HG02759 (cell line): ENCODE data around the gene PSMB4.
"Not testable (repeated sequence)": the region's sequence is repeated elsewhere in the genome, so short reads cannot be mapped to it uniquely, and the experiment has no call there.

Experiments
- ATAC-seq: cut with Tn5 transposase; IDR thresholded peaks from one replicate; pipeline ENCODE4 v1.9.1; 2021; ENCODE audit warnings: mild to moderate bottlenecking, moderate library complexity; ENCODE audit not compliant: unreplicated experiment

Gene PSMB4

DNA sequence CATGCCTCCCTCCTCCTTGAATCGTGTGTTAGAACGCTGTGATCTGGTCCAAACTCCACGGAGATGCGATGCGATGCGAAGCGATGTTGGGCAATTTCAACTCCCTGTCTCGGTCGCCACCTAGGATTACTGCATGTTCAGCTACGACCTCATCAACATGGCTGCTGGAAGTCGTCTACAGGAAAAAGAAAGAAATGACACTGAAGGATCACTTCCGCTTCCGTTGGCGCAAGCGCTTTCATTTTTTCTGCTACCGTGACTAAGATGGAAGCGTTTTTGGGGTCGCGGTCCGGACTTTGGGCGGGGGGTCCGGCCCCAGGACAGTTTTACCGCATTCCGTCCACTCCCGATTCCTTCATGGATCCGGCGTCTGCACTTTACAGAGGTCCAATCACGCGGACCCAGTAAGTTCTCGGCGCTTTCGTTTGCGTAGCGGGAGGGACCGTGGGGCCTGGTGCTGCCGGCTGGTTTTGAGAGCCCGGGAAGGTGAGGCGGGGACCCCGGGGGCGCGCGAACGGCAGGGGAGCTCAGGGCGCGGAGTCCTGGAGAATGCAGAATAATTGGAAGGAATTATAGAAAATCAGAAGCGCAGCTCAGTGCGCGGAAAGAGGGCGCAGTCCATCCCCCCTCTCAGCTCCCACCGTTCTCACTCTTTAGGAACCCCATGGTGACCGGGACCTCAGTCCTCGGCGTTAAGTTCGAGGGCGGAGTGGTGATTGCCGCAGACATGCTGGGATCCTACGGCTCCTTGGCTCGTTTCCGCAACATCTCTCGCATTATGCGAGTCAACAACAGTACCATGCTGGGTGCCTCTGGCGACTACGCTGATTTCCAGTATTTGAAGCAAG is at the start of gene PSMB4:
Gene PSMB4, plus strand, starts transcription at position 250 of the 848 bp plus-strand sequence. Its CDS starts 15 bp downstream, at position 265.
- ATAC-seq, result peak; percentile 82

DNA sequence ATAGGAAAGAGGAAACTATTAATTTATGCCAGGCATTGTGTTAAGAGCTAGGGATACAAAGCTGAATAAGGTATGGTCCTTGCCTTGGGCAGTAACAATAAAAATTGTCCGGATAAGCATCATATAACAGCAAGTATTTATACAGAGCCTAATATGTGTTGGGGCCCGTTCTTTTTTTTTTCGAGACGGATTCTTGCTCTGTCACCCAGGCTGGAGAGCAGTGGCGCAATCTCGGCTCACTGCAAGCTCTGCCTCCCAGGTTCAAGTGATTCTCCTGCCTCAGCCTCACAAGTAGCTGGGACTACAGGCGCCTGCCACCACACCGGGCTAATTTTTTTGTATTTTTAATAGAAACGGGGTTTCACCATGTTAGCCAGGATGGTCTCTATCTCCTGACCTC is 49.0 kb upstream of the PSMB4 start:
- ATAC-seq, result not testable (repeated sequence)

DNA sequence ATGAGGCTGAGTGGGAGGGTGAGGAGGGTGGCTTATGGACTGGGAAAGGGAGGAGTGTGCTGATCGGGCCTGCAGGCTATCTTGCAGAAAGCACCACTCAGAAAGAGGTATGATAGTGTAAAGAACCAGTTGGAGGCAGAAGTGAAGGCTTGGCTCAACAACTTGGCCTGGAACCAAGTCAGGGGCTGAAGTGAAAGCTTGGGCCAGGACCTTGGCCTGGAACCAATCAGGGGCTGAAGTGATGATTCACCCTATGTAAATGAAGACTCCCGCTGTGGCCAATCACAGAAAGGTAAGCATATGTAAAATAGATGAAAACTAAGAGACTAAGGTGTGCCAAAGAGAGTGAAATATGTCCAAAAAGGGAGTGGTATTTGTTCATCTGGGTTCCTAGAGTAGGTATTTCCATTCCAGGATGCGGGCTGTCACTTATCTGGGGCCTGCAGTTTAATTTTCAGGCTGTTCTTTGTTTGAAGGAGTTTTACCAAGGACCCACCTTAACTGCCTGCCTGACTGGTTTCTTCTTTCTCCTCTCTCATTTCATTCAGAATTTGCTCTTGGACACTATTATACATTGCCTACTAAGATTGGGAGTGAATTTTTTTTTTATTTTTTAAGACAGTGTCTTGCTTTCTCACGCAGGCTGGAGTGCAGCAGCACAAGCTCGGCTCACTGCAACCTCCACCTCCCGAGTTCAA is 47.2 kb upstream of the PSMB4 start:
- no peak for ATAC-seq

DNA sequence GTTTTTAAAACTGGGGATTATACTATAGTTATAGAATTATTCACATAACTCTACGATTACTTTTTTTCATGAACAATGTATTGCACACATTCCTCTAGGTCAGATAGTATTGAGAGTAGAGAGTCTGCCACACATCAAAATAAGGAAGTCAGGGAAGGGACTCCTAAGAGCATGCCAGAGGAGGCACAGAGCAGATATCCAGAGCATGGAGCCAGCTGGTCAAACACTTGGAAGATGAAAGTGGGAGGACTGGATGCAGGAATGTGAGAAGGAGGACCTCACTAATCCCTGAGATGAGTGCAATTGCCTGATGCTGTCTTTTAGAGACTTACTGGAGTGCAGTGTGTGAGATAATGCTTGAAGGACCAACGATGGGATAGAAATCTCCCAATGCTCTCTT is 42.7 kb upstream of the PSMB4 start:
- no peak for ATAC-seq

DNA sequence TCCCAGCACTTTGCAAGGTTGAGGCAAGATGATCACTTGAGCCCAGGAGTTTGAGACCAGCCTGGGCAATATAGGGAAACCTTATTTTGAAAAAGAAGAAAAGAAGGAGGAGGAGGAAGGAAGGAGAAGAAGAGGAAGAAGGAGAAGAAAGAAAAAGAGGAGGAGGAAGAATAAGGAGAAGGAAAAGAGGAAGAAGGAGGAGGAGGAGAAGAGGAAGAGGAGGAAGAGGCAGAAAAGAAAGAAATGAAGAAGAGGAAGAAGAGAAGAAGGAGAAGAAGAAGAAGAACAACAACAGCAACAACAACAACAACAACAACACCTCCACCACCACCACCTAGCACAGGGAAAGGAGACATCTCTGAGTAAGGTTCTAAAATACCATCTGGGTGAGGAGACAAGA is 37.5 kb upstream of the PSMB4 start:
- ATAC-seq, result no peak

DNA sequence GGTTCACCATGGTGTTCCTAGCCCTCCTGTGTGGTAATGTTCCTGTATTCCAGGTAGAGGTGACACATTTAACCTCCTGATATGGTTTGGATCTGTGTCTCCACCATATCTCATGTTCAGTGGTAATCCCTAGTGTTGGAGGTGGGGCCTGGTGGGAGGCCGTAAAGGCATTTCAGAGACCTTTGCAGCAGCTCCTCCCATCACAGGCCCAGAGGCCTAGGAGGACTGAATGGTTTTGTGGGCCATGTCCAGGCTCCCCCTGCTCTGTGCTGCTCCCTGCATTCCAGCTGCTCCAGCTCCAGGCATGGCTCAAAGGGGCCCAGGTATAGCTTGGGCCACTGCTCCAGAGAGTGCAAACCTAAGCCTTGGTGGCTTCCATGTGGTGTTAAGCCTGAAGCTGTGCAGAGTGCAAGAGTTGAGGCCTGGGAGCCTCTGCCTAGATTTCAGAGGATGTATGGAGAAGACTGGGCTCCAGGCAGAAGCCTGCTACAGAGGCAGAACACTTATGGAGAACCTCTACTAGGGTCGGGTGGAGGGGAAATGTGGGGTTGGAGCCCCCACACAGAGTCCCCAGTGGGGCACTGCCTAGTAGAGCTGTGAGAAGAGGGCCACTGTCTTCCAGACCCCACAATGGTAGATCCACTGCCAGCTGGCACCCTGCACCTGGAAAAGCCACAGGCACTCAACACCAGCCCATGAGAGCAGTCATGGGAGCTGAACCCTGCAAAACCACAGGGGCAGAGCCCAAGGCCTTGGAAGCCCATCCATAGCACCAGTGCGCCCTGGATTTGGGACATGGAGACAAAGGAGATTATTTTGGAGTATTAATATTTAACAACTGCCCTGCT is 36.8 kb upstream of the PSMB4 start:
- no peak for ATAC-seq

DNA sequence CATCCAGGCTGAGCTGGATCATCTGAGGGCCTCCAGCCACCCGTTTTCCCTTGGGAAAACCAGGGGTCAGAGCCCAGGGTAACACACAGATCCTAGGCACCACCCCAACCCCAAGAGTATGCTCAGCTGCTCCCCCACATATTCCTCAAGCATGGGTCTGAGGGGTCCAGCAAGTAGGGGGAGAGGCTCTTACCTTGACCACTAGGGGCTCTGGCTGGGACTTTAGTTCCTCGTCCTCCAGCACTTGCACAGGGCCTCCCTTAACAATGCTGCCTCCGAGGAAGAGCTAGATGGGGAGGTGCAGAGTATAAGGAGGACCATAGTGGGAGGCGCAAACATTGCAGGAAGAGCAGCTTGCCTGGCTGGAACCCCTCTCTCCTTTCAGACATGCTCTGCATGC is 34.4 kb upstream of the PSMB4 start:
- no peak for ATAC-seq

DNA sequence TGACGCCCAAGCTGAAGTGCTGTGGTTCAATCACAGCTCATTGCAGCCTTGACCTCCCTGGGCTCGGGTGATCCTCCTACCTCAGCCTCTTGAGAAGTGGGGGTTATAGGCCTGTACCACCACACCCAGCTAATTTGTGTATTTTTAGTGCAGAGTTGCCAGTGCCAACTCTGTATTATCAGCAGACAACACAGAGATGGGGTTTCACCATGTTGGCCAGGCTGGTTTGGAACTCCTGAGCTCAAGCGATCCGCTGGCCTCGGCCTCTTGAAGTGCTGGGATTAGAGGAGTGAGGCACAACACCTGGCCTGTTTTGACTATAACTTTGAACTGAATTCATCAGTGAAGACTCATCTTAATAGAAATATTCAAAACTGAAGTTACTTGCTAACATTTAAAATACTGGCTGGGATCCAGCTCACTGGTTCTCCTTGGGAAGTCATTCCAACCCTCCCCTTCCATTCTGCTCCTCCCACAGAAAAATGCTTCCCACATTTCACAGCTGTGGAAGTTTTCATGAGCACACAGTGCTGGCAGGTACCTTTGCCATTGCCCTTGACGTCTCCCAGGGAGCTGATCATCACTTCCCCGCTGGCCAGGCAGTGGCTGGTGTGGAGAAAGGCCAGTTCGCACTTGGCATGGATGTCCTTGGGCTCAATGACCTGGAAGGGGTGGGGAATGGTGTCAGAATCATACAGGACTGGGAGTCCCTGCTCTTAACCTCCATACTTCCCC is 31.5 kb upstream of the PSMB4 start:
- ATAC-seq, result no peak

DNA sequence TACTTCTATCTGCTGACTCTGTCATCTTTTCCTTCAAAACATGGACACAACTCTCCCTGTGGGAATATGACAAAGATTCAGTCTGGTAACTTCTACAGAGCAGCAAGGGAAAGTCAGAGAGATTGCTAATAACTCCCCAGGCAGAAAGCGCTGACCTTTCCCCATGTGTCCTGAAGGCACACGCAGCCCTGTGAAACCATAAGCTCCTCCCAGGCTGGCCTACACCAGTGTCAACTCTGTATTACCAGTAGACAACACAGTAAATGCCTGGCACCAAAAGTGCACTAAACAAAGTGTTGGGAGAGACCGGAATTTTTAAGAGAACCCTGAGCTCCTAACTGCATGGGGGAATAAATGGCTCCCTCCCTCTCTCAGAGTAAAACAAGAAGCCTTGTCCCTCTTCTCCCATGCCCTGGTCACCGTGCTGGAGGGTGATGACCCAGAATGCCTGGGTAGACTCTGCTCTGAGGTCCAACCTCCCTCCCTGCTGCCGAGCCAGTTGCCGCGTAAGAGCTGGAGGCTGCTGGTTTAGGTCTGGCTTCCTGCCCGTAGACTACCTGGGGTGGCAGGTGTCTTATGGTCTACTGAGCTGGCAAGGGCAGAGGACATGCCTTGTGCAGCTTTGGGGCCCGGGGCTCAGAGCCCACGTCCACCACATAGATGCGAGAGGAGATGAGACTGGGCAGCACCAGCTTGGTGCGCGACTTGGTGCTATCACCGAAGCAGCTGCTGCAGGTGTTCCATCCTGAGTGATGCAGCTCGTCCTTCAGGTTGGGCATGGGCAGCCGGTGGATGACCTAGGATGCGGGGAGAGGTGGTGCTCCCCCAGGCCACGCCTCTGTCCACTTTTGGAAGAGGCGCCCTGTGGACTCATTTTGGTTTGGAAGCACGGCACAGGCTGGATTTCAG is 30.7 kb upstream of the PSMB4 start:
- ATAC-seq, result no peak

DNA sequence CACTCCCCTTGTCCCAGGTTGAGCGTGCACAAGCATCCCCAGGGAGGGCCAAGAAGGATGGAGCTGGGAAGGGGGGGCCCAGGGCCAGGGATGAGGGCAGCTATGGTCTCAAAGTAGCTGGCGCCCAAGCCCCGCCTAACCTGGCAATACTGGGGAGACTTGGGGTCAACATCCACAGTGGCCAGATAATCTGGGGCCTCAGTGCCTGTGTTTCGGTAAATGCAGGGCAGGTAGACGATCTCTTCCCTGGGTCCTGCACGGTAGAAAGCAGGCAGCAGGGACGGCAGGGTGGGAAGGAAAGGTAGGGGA is 30.1 kb upstream of the PSMB4 start:
- no peak for ATAC-seq

DNA sequence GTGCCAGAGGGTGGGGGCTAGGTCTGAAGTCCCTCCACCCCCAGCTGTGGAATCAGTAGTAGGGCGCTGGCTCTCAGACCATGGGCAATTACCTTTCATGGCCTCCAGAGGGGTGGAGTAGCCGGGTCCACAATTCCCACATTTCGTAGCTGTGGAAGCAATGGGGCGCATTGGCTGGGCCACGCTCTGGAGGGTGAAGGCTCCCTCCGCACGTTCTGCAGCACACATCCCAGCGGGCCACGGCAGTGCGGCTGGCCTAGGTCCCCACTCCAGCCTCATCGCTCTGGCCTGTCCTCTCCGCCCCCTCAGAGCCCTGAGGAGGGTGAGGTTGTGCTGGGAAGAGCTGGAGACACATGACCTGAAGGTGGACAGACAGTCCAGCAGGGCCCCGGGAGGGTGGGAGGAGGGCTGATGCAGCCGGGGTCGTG is 29.7 kb upstream of the PSMB4 start:
- ATAC-seq, result no peak

DNA sequence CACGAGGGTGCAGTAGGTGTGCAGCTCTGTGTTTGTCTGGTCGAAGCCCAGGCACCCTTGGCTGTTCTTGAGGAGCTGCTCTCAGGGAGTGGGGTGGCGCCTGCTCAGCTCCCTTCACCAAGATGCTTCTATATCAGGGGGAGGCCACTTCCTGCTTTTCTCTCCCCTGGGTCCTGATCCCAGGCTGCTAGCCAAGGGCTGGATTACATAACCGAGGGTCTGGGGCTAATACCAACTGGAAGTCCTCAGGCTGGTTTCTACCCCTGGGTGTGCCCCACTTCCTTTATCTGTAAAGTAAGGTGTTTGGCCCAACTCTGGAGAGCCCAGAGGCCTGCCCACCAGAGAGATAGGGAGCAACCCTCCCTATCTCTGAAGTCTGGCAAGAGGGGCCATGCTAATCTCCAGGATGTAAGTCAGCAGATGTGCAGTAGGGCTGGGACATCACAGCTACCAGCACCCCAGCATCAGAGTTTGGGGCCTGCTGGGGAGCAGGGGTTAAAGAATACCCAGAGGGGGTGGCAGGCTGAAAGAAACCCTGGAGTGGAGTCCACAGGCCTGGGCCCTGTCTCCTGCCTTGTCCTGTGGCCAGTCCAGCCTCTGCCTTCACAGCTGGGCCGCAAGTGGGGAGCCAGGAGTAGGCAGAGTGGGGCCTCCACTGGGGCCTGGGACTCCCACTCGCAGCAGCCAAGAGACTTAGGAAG is 29.0 kb upstream of the PSMB4 start:
- ATAC-seq, result no peak

DNA sequence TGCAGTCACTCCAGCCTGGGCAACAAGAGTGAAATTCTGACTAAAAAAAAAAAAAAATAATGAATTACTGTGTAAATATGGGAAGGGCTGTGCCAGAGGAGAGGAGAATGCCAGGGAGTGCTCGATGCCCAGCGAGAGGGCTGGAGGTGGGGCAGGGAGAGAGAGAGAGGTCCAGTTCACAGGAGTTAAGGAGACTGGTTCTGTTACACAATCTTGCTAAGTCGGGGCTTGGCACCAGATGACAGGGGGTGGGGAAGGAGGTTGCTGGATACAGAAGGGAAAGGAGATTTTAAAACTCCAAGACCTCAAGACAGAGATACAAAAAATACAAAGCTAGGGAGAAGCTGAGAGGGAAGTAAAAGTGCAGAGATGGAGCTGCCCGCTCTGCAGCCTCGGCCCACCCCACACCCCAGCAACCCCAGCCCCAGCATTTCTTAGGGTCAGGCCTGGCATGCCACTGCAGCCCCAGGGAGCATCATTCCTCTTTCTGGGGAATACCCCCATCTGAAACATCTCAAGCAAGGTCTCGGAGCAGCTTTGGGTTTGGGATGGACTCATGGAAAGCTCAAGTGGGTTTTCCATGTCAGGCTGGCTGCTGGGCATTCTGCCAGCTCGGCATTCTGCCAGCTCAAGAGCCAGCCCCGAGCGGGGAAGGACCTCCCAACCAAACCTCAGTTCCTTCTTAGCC is 27.9 kb upstream of the PSMB4 start:
- no peak for ATAC-seq

DNA sequence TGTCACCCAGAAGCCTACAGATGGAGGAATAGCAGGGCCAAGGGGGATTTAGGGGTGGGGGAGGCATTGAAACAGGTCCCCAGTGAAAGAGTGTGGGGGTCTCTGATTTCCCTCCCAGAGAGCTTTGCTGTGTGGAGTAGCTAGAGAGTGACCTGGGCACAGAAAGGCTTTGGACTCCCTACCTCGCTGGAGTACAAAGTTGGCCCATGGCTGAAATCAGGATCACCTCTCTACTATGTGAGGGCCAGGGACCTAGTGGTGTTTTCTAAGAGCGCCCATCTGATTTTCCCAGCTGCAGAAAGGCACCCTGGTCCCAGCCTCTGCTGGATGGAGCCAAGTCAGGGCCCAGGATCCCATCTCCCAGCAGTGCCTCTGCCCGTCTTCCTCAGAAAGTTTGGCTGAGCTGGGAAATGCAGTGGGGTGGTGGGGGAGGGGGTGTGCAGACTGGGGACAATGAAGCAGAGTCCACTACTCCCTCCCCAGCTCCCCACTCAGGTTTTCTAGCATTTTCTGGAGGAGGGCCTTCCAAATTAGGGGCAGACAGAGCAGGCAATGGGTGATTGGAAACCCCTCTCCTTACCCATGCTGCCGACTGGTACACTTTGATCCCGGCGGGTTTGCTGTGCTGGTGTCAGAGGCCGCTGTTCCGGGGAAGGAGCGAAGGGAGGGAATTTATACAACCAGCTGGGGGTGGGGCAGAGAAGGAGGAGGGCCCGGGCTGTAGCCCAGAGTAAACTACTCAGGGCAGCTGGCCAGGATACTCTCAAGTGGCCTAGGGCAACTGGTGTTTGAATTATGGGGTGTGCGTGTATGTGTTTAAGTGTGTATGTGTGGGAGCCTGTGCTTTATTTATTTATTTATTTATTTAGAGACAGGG is 27.1 kb upstream of the PSMB4 start, which contains the start of gene SELENBP1:
Gene SELENBP1, minus strand, starts transcription at position 648 of the 877 bp plus-strand sequence. Its CDS starts 64 bp downstream, at position 584.
- no peak for ATAC-seq

DNA sequence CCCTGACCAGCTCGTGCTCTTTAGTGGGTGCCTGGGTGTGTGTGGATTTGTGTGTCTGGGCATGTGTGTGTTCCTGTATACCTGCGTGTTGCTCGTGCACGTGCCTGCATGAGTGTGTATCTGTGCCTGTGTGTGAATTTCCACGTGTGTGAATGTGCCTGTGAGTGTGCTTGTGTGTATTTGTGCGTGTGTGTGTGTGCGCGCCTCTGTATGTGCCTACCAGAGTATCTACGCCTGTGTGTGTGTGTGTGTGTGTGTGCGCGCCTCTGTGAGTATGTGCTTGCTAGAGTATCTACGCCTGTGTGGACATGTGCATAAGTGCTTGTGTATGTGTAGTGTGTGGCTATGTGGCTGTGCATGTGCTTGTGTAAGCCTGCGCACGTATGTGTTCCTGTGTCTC is 26.2 kb upstream of the PSMB4 start:
- ATAC-seq, result no peak

DNA sequence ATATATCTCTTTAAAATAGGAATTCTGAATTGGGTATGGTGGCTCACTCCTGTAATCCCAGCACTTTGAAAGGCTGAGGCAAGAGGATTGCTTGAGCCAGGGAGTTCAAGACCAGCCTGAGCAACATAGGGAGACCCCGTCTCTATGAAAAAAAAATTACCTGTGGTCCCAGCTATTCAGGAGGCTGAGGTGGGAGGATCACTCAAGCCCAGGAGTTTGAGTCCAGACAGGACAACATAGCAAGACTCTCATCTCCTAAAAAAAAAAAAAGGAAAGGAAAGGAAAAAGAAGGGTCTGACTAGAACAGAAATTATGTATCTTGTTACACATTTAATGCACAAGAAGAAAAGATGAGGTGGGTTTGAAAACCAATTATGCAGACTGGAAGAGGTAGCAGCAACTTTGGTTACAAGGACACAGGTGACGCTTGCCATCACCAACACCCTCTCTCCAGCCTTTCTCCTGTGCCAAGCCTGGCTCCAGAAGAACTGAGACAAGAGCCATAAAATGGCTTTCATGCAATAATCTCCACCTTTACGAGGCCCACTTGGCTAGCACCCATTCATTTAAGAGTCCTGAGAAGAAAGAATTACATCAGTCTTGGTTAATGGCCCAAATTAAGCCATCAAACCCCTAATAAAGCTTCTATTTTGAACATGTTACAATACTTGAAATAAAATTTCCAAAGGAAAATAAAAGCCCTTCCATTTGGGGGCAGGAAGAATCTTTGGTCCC is 22.1 kb upstream of the PSMB4 start:
- no peak for ATAC-seq

DNA sequence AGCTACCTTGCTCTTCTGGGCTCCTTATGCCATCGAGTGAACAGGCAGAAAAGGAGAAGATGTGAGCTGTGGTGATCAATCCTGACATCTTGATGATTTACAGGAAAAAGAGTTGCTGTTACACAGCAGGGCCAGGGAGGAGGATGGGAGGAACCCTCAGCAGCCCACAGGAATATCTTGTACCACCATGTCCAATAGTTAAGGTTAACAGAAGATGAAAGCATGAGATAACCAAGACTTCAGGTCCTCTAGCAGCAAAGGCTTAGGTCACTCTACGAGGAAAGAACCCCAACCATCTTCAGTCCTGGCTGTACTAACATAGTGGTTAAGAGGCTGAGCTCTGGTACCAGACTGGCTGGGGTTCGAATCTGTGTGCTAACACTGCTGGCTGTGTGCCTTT is 14.8 kb upstream of the PSMB4 start:
- no peak for ATAC-seq
